Small intestine (tissue), 7 donors: ENCODE data around the gene SACS. TPM values are rescaled to one million over a fixed set of nuclear protein-coding genes. Genes with fewer than 3 reads are reported as not detected.

Experiments used
- DNase-seq, 2 donors: peaks; one replicate each; pipeline versions ENCODE4 v3.0.0 to v3.0.0-alpha.2; 2013
- FAIRE-seq: peaks from 2 replicates; lab custom pipeline; 2012; peaks lifted over from hg19 to GRCh38; lab: Jason Lieb, UNC
- H3K27ac ChIP-seq, 3 donors: one replicate each; pipeline ENCODE4 v1.5.1; 2013; ENCODE audit warnings: low read length in 2 of 3, mild to moderate bottlenecking in 2 of 3, control low read depth in 1 of 3, inconsistent platforms in 1 of 3, low read depth in 1 of 3, moderate library complexity in 1 of 3
- H3K27me3 ChIP-seq, 3 donors: one replicate each; pipeline ENCODE4 v1.6.1; 2013; ENCODE audit warnings: low read length in 3 of 3, inconsistent platforms in 1 of 3; ENCODE audit not compliant: control insufficient read depth in 3 of 3, insufficient read depth in 3 of 3
- H3K36me3 ChIP-seq, 3 donors: one replicate each; pipeline ENCODE4 v1.6.1; 2013; ENCODE audit warnings: low read length in 3 of 3, inconsistent platforms in 1 of 3, low read depth in 1 of 3, mild to moderate bottlenecking in 1 of 3, moderate library complexity in 1 of 3; ENCODE audit not compliant: control insufficient read depth in 3 of 3, insufficient read depth in 2 of 3
- H3K4me1 ChIP-seq, 3 donors: one replicate each; pipeline ENCODE4 v1.6.1; 2013; ENCODE audit warnings: low read length in 2 of 3, inconsistent platforms in 1 of 3, low read depth in 1 of 3, mild to moderate bottlenecking in 1 of 3, moderate library complexity in 1 of 3; ENCODE audit not compliant: control insufficient read depth in 3 of 3, insufficient read depth in 2 of 3
- H3K4me3 ChIP-seq, 3 donors: one replicate each; pipeline ENCODE4 v1.5.1; 2013; ENCODE audit warnings: low read length in 3 of 3, control low read depth in 1 of 3, inconsistent platforms in 1 of 3, low read depth in 1 of 3, mild to moderate bottlenecking in 1 of 3, moderate library complexity in 1 of 3
- H3K9me3 ChIP-seq, 2 donors: one replicate each; pipeline ENCODE4 v1.6.1; 2013; ENCODE audit warnings: low read depth in 1 of 2, low read length in 1 of 2; ENCODE audit not compliant: control insufficient read depth in 2 of 2, insufficient read depth in 1 of 2
- WGBS, 3 donors: extraction: QIAGEN DNeasy Blood & Tissue Kit; methylation state at CpG; one replicate each; pipeline ENCODE4 v1.1.7; 2013; 5-methylcytosine and 5-hydroxymethylcytosine counted together
- polyA plus RNA-seq, 4 donors: library from polyadenylated mRNA; stranded (reverse) in 3 of 4; unstranded in 1 of 4; fragments of 200-250 nt in 3 of 4; fragments of 120-200 nt in 1 of 4; gene quantifications; one replicate each; pipeline versions ENCODE4 v1.2.1 to v1.2.3, GENCODE V29; 2013
- donor health status: healthy with polysubstance abuse.
- donor health status: control.
- donor health status: control.
- donor health status: Bipolar disorder and iron deficiency.
- donor health status: healthy.

The SACS gene
- polyA plus RNA-seq, 4 donors, result 0.67 to 2.7 (median 1.1) TPM

GRCh38 chr13:23375001-23375971, 58.2 kb downstream of the SACS start:
- Histone ChIP-seq H3K9me3 (no peaks in the 10 kb centered on the region), H3K36me3 (peaks cover 0 to 7% (median 2%) of the 10 kb centered on the region in 3 donors), H3K27me3 (peaks cover 0 to 9% (median 0%) of the 10 kb centered on the region in 3 donors), H3K27ac (peak overlapping the region in 2 of 3 donors; percentile 59 to 90), H3K4me1 (no peaks in the 10 kb centered on the region), H3K4me3 (peak overlapping the region; percentile 46 to 84 (median 66))
- peak; percentile 89 to 93 for DNase-seq
- no peak for FAIRE-seq
- 0 to 1% (median 0%) methylated on average over 49 to 117 of the region's 117 CpGs for WGBS, 3 donors

GRCh38 chr13:23372264-23372906, 61.1 kb downstream of the SACS start:
- WGBS, 3 donors, result 43 to 64% (median 44%) methylated on average over 5 of the region's 5 CpGs

DNA sequence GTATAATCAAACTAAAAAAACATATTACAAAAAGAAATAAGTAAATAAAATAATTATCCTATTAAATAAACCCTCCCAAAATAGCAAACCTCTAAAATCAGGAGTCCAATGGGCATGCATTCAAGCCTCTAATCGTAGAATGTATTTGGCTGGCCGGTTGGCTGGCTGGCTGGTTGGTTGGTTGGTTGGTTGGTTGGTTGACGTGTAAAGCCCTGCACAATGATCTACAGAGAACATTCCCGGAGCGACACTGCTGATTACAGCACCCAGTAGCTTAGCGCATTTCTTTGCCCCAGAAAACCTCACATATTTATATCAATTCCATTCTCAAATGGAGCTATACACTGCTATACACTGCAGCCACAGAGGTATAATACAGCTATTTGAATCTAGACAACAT, 65.6 kb downstream of the SACS start:
- no peak for FAIRE-seq
- no peak overlapping the region for H3K27ac ChIP-seq
- no peaks in the 10 kb centered on the region for H3K27me3 ChIP-seq

More at GRCh38 chr13:23372264-23372906, 61.1 kb downstream of the SACS start:
- no peaks in the 10 kb centered on the region for H3K27me3 ChIP-seq
- no peak overlapping the region for H3K4me3 ChIP-seq
- FAIRE-seq, result no peak
- no peak overlapping the region for H3K27ac ChIP-seq
- H3K36me3 ChIP-seq, result peaks cover 0 to 9% (median 2%) of the 10 kb centered on the region in 3 donors
- no peaks in the 10 kb centered on the region for H3K4me1 ChIP-seq
- DNase-seq, result no peak
- H3K9me3 ChIP-seq, result no peaks in the 10 kb centered on the region

DNA sequence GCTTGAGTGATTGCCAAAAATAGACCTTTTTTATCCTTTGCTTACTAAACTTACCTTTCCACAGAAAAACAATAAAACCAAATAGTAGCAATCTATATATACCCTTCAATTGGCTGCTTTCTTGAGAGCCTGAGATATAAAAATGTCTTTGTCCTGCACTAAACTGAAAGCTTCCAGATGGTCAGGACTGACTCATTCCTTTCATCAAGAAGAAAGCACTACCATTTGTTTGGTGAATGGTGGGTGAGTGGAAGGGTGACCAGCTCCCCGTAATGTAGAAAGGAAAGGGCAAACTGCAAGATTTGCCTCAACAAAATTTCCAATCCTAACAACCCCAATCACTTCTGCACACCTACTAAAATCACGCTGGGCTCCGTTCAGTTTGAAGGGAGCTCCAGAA, 67.8 kb downstream of the SACS start:
- WGBS, 3 donors, result 93 to 94% (median 94%) methylated on average over 3 of the region's 3 CpGs
- DNase-seq, result no peak
- Histone ChIP-seq H3K4me1 (no peaks in the 10 kb centered on the region), H3K9me3 (no peaks in the 10 kb centered on the region), H3K27ac (no peak overlapping the region), H3K36me3 (peaks cover 0 to 5% (median 5%) of the 10 kb centered on the region in 3 donors), H3K4me3 (no peak overlapping the region), H3K27me3 (no peaks in the 10 kb centered on the region)
- no peak for FAIRE-seq

More for the DNA sequence above, 65.6 kb downstream of the SACS start:
- Histone ChIP-seq H3K9me3 (no peaks in the 10 kb centered on the region), H3K4me3 (no peak overlapping the region), H3K36me3 (peaks cover 0 to 7% (median 5%) of the 10 kb centered on the region in 3 donors), H3K4me1 (no peaks in the 10 kb centered on the region)
- 98 to 100% (median 99%) methylated on average over 6 of the region's 6 CpGs for WGBS, 3 donors
- no peak for DNase-seq

DNA sequence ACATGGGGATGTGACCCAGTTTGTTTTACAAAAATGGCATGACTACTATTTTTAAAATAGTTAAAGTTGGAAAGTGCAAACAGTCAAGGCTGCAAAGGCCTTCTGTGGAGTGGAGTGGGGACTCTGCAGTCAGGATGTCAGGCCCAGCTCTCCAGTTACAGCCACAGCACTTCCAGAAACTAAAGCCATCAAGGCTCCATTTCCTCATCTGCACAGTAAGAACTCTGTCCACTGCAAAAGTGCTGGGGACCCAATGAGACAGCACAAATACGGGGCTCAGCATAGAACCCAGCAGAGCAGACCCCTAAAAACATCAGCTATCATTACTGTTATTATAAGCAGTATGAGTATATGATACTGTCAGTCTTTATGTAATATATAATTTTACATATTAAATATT, 73.6 kb downstream of the SACS start:
- H3K4me1 ChIP-seq, result no peaks in the 10 kb centered on the region
- no peaks in the 10 kb centered on the region for H3K27me3 ChIP-seq
- 90 to 94% (median 91%) methylated on average over 1 of the region's 1 CpG for WGBS, 3 donors
- peaks cover 0 to 8% (median 6%) of the 10 kb centered on the region in 3 donors for H3K36me3 ChIP-seq
- no peak overlapping the region for H3K27ac ChIP-seq
- no peaks in the 10 kb centered on the region for H3K9me3 ChIP-seq
- DNase-seq (no peak), FAIRE-seq (no peak)
- no peak overlapping the region for H3K4me3 ChIP-seq

DNA sequence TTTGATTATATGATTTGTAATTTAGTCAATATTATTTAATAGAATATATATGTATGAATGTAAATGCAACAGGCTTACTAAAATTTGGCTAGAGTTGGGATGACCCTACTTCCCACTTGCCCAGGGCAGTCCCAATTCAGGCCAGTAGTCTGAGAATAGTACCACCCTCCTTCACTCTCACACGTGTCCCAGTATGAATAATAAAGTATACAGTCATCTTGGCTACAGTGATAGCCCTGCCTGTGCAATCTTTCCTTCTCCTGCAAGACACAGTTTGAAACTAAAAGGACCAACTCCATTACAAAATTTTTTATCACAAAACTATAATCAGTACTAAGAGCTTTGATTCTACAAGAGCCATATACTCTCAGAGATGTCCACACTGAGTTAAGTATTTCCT, 76.2 kb downstream of the SACS start:
- 73 to 87% (median 75%) methylated on average over 1 of the region's 1 CpG for WGBS, 3 donors
- FAIRE-seq, result no peak
- H3K4me3 ChIP-seq, result no peak overlapping the region
- H3K36me3 ChIP-seq, result peaks cover 0 to 11% (median 3%) of the 10 kb centered on the region in 3 donors
- H3K4me1 ChIP-seq, result no peaks in the 10 kb centered on the region
- no peak for DNase-seq
- H3K9me3 ChIP-seq, result no peaks in the 10 kb centered on the region
- H3K27ac ChIP-seq, result no peak overlapping the region
- no peaks in the 10 kb centered on the region for H3K27me3 ChIP-seq

- Histone ChIP-seq H3K9me3 (no peaks in the 10 kb centered on the region), H3K36me3 (peaks cover 0 to 11% (median 3%) of the 10 kb centered on the region in 3 donors), H3K27me3 (no peaks in the 10 kb centered on the region), H3K4me1 (no peaks in the 10 kb centered on the region), H3K4me3 (no peak overlapping the region), H3K27ac (no peak overlapping the region)
- 87 to 93% (median 91%) methylated on average over 2 of the region's 2 CpGs for WGBS, 3 donors
- no peak for FAIRE-seq
- no peak for DNase-seq
These were observed 77.1 kb downstream of the SACS start for GRCh38 chr13:23356368-23356767.

DNA sequence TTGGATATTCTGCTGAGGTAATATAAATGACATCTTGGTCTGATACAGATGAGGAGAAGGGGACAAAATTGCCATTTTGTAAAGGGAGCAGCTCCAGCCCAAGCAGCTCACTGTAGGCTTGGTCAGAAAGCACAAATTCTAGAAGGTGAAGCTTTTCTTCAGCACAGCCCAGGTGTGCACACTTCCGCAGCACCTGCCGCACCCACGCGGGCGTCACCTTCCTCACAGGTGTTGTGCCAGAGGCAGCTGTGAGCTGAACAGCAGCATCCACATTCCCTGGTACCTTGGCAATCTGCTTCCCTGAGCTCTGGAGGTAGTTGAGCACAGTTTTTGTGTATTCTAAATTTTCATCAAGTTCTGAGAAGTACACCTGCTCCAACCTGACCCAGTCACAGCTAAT, 79.0 kb downstream of the SACS start:
- FAIRE-seq (no peak), DNase-seq (no peak)
- H3K36me3 ChIP-seq, result peaks cover 0 to 9% (median 3%) of the 10 kb centered on the region in 3 donors
- H3K27ac ChIP-seq, result no peak overlapping the region
- WGBS, 3 donors, result 44 to 86% (median 56%) methylated on average over 5 of the region's 5 CpGs
- no peak overlapping the region for H3K4me3 ChIP-seq
- H3K9me3 ChIP-seq, result no peaks in the 10 kb centered on the region
- no peaks in the 10 kb centered on the region for H3K4me1 ChIP-seq
- H3K27me3 ChIP-seq, result no peaks in the 10 kb centered on the region
